Adipose tissue (tissue), 3 donors: ENCODE measurements around the gene ZNF284. TPM values are rescaled to one million over a fixed set of nuclear protein-coding genes. Genes with fewer than 3 reads are reported as not detected.
"Not testable (repeated sequence)": the region's sequence is repeated elsewhere in the genome, so short reads cannot be mapped to it uniquely, and the experiment has no call there.

Experiments
- H3K27ac ChIP-seq: one replicate; pipeline ENCODE4 v1.5.1; 2013; ENCODE audit warnings: low read depth, low read length
- WGBS, 3 donors: extraction: QIAGEN DNeasy Blood & Tissue Kit; methylation state at CpG; one replicate each; pipeline ENCODE4 v1.1.7; 2013; 5-methylcytosine and 5-hydroxymethylcytosine counted together
- polyA plus RNA-seq, 3 donors: library from polyadenylated mRNA; stranded (reverse); fragments of 200-250 nt; gene quantifications; one replicate each; pipeline ENCODE4 v1.2.3, GENCODE V29; 2013
- donor health status: healthy with polysubstance abuse.
- donor health status: Bipolar disorder and iron deficiency.
- donor health status: healthy.

The ZNF284 gene
- polyA plus RNA-seq, 3 donors, result 0.16 to 0.90 (median 0.35) TPM

DNA sequence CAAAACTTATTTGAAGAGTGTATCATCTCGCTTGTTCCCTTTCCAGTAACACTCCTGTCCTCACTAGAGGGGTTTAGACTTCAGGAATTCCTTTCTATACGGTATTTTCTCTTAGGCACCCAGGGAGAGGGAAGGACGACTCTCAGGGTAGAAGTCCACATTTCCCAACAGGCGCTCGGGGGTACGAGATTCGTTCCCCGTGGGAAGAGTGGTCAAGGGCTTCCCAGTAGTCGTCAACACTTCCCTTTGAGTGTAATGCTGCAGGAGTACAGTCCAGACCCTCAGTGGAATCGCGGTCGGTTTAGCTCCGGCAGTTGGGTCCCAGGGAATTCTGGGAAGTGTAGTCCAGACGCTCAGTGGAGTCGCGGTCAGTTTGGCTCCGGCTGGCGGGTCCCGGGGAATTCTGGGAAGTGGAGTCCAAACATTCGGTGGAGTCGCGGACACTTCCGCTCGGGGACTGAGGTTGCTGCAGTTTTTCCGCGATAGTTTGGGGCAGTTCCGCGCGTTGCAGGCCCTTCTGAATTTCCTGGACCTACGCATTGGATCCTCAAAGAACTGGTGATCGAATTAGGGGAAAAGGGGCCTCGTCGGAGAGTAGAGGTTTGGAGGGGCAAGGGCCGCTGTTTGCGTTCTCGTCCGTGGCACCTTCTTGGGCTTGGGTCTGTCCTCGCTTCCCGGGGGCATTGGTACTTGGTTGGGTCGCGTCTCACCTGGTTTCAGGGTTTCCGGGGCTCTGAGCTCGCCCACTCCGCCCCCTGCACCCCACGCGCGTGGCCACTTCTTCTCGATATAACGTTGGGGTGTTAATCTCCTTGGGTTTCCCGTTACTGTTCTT, 22.2 kb downstream of the ZNF284 start, which contains the start of gene ZNF224:
Gene ZNF224, plus strand, starts transcription at position 431 of the 835 bp plus-strand sequence. CDS start 3,513 bp downstream, outside the sequence.
- WGBS, 3 donors, result 0% methylated on average over 50 of the region's 50 CpGs
- no peak within 1 kb of the TSS for H3K27ac ChIP-seq

DNA sequence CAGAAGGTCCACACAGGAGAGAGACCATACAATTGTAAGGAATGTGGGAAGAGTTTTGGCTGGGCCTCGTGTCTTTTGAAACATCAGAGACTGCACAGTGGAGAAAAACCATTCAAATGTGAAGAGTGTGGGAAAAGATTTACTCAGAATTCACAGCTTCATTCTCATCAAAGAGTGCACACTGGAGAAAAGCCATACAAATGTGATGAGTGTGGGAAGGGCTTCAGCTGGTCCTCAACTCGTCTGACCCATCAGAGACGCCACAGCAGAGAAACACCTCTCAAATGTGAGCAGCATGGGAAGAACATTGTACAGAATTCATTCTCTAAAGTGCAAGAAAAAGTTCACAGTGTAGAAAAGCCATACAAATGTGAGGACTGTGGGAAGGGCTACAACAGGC, 35.8 kb downstream of the ZNF284 start:
- no peak overlapping the region for H3K27ac ChIP-seq
- 94 to 100% (median 96%) methylated on average over 3 of the region's 3 CpGs for WGBS, 3 donors

DNA sequence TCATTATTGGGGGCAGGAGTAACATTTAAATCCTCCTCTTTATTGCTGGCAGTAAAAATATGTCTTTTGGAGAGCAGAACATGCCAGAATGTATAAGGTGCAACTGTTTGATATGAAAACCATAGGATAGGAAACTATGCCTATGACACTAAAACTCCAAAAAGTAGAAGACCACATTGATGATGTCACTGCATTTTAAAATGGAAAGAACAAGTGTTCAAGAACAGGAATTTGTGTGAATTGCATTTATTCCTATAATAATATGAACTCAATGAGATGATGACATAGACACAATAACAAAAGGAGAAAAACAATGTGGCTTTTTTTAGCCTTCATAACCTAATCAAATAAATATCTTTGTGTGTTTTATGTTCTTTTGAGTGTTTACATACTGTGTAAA, 37.5 kb downstream of the ZNF284 start:
- no peak overlapping the region for H3K27ac ChIP-seq

DNA sequence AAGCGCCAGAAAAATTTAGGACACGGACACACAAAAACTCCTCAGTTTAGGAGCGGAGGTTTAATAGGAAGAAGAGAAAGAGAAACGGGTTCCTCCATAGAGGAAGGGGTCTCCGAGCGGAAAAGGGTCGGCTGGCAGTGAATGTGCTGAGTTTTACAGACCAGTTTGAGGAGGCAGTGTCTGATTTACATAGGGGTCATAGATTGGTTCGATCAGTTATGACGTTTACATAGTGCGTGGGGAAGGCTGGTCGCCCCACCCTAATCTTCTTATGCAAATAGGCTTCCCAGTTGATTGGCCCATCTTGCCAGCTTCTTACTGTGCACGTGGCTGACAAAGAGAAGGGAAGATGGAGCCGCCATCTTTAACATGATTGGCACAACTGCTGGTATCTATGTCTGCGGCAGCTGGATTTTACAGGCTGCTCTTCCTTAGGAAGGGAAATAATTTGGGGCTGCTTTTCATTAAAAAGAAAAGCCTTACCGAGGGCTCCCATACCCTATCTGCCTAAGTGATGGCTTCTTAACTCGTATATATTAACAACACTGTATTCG, 40.0 kb downstream of the ZNF284 start:
- WGBS, 3 donors, result 14 to 21% (median 18%) methylated on average over 17 of the region's 17 CpGs
- H3K27ac ChIP-seq, result no peak overlapping the region

DNA sequence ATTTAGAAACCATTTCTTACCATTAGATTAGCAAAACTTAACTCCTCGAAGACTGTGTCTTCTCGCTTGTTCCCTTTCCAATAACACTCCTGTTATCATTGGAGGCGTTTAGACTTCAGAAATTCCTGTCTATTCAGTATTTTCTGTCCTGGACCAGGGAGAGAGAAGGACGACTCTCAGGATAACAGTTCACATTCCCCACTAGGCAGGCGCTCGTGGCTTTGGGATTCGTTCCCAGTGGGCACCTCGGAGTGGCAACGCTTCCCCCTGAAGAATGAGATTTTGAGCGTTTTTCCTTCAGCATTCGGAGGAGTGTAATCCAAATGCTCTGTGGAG, 40.8 kb downstream of the ZNF284 start:
- WGBS, 3 donors, result 0 to 1% (median 0%) methylated on average over 11 of the region's 11 CpGs
- H3K27ac ChIP-seq, result no peak overlapping the region

DNA sequence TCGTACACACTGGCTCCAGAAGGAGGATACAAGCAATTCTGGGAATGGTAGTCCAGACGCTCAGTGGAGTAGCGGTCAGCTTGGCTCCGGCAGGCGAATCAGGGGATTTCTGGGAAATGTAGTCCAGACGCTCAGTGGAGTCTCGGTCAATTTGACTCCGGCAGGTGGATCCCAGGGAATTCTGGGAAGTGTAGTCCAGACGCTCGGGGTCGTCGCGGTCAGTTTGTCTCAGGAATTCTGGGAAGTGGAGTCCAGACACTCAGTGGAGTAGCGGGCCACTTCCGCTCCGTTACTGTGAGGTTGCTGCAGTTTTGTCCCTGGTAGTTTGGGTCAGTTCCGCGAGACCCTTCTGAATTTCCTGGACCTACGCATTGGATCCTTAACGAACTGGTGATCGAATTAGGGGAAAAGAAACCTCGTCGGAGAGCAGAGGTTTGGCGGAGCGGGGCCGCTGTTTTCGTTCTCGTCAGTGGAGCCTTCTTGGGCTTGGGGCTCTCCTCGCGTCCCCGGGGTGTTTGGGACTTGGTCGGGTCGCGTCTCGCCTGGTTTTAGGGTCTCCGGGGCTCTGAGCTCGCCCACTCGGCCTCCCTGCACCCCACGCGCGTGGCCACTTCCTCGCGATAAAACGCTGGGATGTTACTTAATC, 41.3 kb downstream of the ZNF284 start, which contains the start of gene ZNF225:
Gene ZNF225, plus strand, starts transcription at position 262 of the 646 bp plus-strand sequence. CDS start 2,429 bp downstream, outside the sequence.
- WGBS, 3 donors, result 0% methylated on average over 44 of the region's 44 CpGs
- no peak within 1 kb of the TSS for H3K27ac ChIP-seq

DNA sequence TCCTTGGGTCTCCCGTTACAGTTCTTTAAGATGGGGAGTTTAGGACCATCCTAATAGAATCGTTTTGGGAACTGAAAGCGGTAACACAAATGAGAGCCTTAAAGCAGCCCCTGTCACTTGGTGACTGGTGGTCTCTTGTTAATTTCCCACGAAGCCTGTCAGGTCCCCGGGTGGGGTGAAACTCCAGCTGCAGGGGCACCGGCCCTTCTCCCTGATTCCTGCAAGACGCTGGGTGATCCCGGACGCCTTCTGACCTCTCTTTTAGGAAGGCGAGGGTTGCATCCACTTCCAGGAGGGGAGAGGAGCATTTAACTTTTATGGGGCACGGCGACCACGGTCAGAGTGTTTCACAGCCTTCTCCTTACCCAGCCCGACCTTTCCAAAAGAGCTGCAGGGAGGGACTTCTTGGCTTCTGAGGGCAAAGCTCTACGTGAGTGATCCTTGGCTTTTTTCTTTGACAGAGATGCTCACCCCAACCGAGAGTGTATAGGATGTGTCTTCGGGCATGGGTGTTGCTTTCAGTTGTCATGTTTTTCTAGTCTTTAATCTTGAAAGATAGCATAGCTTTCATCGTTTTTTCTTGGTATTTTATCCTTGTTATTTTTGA, 41.9 kb downstream of the ZNF284 start:
- 3 to 4% (median 4%) methylated on average over 18 of the region's 18 CpGs for WGBS, 3 donors
- H3K27ac ChIP-seq, result no peak overlapping the region

DNA sequence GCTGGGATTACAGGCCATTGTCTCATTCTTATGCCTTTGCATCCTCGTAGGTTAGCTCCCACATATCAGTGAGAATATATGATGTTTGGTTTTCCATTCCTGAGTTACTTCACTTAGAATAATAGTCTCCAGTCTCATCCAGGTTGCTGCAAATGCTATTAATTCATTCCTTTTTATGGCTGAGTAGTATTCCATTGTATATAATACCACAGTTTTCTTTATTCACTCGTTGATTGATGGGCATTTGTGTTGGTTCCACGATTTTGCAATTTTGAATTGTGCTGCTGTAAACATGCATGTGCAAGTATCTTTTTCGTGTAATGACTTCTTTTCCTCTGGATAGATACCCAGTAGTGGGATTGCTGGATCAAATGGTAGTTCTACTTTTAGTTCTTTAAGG, 49.2 kb downstream of the ZNF284 start:
- 93 to 95% (median 94%) methylated on average over 4 of the region's 4 CpGs for WGBS, 3 donors
- not testable (repeated sequence) for H3K27ac ChIP-seq

DNA sequence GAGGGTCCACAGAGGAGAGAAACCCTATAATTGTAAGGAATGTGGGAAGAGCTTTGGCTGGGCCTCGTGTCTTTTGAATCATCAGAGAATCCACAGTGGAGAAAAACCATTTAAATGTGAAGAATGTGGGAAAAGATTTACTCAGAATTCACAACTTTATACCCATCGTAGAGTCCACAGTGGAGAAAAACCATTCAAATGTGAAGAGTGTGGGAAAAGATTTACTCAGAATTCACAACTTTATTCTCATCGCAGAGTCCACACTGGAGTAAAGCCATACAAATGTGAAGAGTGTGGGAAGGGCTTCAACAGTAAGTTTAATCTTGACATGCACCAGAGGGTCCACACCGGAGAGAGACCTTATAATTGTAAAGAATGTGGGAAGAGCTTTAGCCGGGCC, 60.0 kb downstream of the ZNF284 start:
- H3K27ac ChIP-seq, result no peak overlapping the region
- 95 to 98% (median 97%) methylated on average over 5 of the region's 5 CpGs for WGBS, 3 donors

Other genes starting within 250 kb of the ZNF284 start
- 1 to 10 TPM; 1.3 to 2.2 (median 1.6) TPM for gene ZNF283, start 244.8 kb upstream of the ZNF284 start, polyA plus RNA-seq
- 1 to 10 TPM in 2 of 3 donors, under 1 TPM in 1; 1.00 to 2.7 (median 1.1) TPM for gene ZNF404, start 188.2 kb upstream of the ZNF284 start, polyA plus RNA-seq
- gene ZNF45, start 136.9 kb upstream of the ZNF284 start, polyA plus RNA-seq, result 1 to 10 TPM; 3.3 to 4.9 (median 3.4) TPM
- gene ZNF221, start 120.9 kb upstream of the ZNF284 start, polyA plus RNA-seq, result 1 to 10 TPM in 1 of 3 donors, under 1 TPM in 2; 0.67 to 2.6 (median 0.77) TPM
- gene ZNF155, start 88.0 kb upstream of the ZNF284 start, polyA plus RNA-seq, result 1 to 10 TPM; 2.2 to 2.6 (median 2.3) TPM
- 1 to 10 TPM in 2 of 3 donors, under 1 TPM in 1; 0.91 to 2.4 (median 1.1) TPM for gene ZNF230, start 69.2 kb upstream of the ZNF284 start, polyA plus RNA-seq
- gene ZNF222, start 46.8 kb upstream of the ZNF284 start, polyA plus RNA-seq, result 1 to 10 TPM; 1.6 to 5.2 (median 1.9) TPM
- 1 to 10 TPM; 1.5 to 3.1 (median 1.8) TPM for gene ZNF223, start 20.1 kb upstream of the ZNF284 start, polyA plus RNA-seq
- gene ZNF224, start 22.2 kb downstream of the ZNF284 start, polyA plus RNA-seq, result 1 to 10 TPM; 8.1 to 8.3 (median 8.3) TPM
- 1 to 10 TPM in 2 of 3 donors, under 1 TPM in 1; 0.93 to 1.3 (median 1.1) TPM for gene ZNF225, start 41.2 kb downstream of the ZNF284 start, polyA plus RNA-seq
- 1 to 10 TPM; 1.5 to 2.6 (median 2.2) TPM for gene ZNF234, start 69.4 kb downstream of the ZNF284 start, polyA plus RNA-seq
- 10 to 100 TPM in 1 of 3 donors, 1 to 10 TPM in 2; 5.3 to 15.2 (median 8.4) TPM for gene ZNF226, start 92.9 kb downstream of the ZNF284 start, polyA plus RNA-seq
- gene ZNF227, start 140.4 kb downstream of the ZNF284 start, polyA plus RNA-seq, result 1 to 10 TPM; 3.2 to 4.6 (median 3.3) TPM
- gene ZNF233, start 187.7 kb downstream of the ZNF284 start, polyA plus RNA-seq, result under 1 TPM in 1 of 3 donors, not detected in 2; 0.97 TPM
- gene ZNF235, start 232.9 kb downstream of the ZNF284 start, polyA plus RNA-seq, result 1 to 10 TPM in 2 of 3 donors, under 1 TPM in 1; 0.93 to 1.7 (median 1.1) TPM